GM23248 (cell line): ENCODE results near the gene MYADML2.

Experiments used
- EZH2 ChIP-seq: fragments of 200-600 bp; sonication (generic); IDR thresholded peaks from 2 replicates; pipeline ENCODE4 v1.6.1; 2018; ENCODE audit warnings: antibody characterized with exemption, mild to moderate bottlenecking; ENCODE audit not compliant: insufficient read depth, poor library complexity, severe bottlenecking
- EZH2phosphoT487 ChIP-seq: fragments of 200-600 bp; sonication (generic); IDR thresholded peaks from 2 replicates; pipeline ENCODE4 v1.6.1; 2018; ENCODE audit warnings: antibody characterized with exemption, moderate library complexity, mild to moderate bottlenecking, low read depth; ENCODE audit not compliant: insufficient read depth

GRCh38 chr17:81950501-81950900 is 3.5 kb upstream of the MYADML2 start:
- TF ChIP-seq EZH2 (no peak), EZH2phosphoT487 (no peak)
